K562 treated with DMSO at 1 percent for 12 hours (cell line): Measurements from ENCODE around the gene MOXD1. TPM values are rescaled to one million over a fixed set of nuclear protein-coding genes. Genes with fewer than 3 reads are reported as not detected.

Experiments
- total RNA-seq: library from RNA; unstranded; fragments of 300-600 nt; gene quantifications from 2 replicates; pipeline ENCODE4 v1.2.3, GENCODE V29; 2022; ENCODE audit not compliant: insufficient read depth

Gene MOXD1
- total RNA-seq = not detected in 2 replicates

DNA sequence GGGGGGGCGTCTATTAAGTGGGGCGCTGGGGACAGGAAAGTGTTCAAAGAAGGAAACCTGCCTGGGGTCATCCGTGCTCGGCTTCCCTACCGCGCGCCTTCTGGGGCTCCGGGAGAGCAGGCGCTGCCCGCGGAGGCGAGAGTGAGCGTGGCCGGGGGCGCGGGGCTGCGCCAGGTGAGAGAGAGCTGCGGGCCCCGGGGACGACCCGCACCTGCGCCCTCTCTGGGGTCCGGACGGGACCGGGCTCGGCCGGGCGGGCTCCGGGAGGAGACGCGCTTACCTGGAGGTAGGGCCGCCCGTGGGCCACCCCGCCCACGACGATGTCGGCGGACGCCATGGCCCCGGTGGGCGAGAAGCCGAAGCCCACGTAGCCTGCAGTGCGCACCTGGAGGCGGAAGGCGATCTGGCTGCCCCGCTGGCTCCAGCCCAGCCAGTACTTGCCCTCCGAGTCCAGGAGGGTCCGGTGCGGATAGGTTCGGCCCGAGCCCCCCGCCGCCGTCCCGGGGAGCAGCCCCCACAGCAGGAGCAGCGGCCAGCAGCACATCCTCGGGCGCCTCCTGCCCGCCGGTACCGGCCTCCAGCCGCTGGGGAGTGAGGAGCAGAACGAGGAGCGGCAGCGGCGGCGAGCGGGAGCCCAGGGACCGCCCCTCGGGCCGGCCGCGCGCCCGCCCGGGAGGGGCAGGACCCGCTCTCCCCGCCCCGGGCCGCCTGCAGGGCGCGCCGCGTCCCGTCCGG lies at the start of gene MOXD1:
MOXD1 (minus strand) TSS at position 593 of the 735 bp plus-strand sequence; CDS start at position 544, 49 bp downstream.

Other genes with a start within 250 kb of the MOXD1 start
- gene STX7, start 111.6 kb upstream of the MOXD1 start, total RNA-seq = 10.3 and 26.9 TPM in 2 replicates
- not detected in 2 replicates for gene TAAR9, start 136.8 kb upstream of the MOXD1 start, total RNA-seq
- not detected in 2 replicates for gene TAAR8, start 151.2 kb upstream of the MOXD1 start, total RNA-seq
- not detected in 2 replicates for gene TAAR6, start 168.8 kb upstream of the MOXD1 start, total RNA-seq
- not detected in 2 replicates for gene TAAR5, start 188.3 kb upstream of the MOXD1 start, total RNA-seq
- not detected in 2 replicates for gene TAAR2, start 222.8 kb upstream of the MOXD1 start, total RNA-seq